HEK293 (cell line): ENCODE results near the gene SUDS3.

Experiments used
- CTCF ChIP-seq: fragments of 450-650 bp; formaldehyde crosslinking; IDR thresholded peaks from 2 replicates; pipeline ENCODE4 v1.5.1; 2016; ENCODE audit warnings: missing biosample characterization, missing genetic modification characterization
- KLF16 ChIP-seq: fragments of 450-650 bp; formaldehyde crosslinking; IDR thresholded peaks from 2 replicates; pipeline ENCODE4 v1.5.1; 2017; ENCODE audit warnings: missing biosample characterization, missing genetic modification characterization
- PBX3 ChIP-seq: sonication (generic); formaldehyde crosslinking; IDR thresholded peaks from 2 replicates; pipeline ENCODE4 v1.8.1; 2022; ENCODE audit warnings: mild to moderate bottlenecking, moderate library complexity, missing genetic modification reagents
- REST ChIP-seq: fragments of 450-650 bp; formaldehyde crosslinking; IDR thresholded peaks from 2 replicates; pipeline ENCODE4 v1.5.1; 2016; ENCODE audit warnings: missing biosample characterization, missing genetic modification characterization
- YY1 ChIP-seq: fragments of 450-650 bp; formaldehyde crosslinking; IDR thresholded peaks from 2 replicates; pipeline ENCODE4 v1.5.1; 2018; ENCODE audit warnings: missing biosample characterization, missing genetic modification characterization
- YY2 ChIP-seq: fragments of 450-650 bp; formaldehyde crosslinking; IDR thresholded peaks from 2 replicates; pipeline ENCODE4 v1.5.1; 2016; ENCODE audit warnings: missing biosample characterization, missing genetic modification characterization
- ZNF140 ChIP-seq: fragments of 450-650 bp; formaldehyde crosslinking; IDR thresholded peaks from 2 replicates; pipeline ENCODE4 v1.5.1; 2016; ENCODE audit warnings: missing biosample characterization, missing genetic modification characterization
- ZNF488 ChIP-seq: fragments of 450-650 bp; formaldehyde crosslinking; IDR thresholded peaks from 2 replicates; pipeline ENCODE4 v1.5.1; 2016; ENCODE audit warnings: missing biosample characterization, missing genetic modification characterization
- ZNF501 ChIP-seq: fragments of 450-650 bp; formaldehyde crosslinking; IDR thresholded peaks from 2 replicates; pipeline ENCODE4 v1.5.1; 2016; ENCODE audit warnings: missing biosample characterization, missing genetic modification characterization

- no peak for TF ChIP-seq ZNF501 (tag by site-specific recombination)
- TF ChIP-seq REST = no peak
- no peak for TF ChIP-seq YY2 (tag by site-specific recombination)
- TF ChIP-seq CTCF = no peak
- TF ChIP-seq PBX3 (CRISPR knock-in tag) = no peak
- no peak for TF ChIP-seq KLF16 (tag by site-specific recombination)
- TF ChIP-seq ZNF488 (tag by site-specific recombination) = no peak
- no peak for TF ChIP-seq YY1 (tag by site-specific recombination)
- TF ChIP-seq ZNF140 = no peak
These were observed 28.4 kb upstream of the SUDS3 start for GRCh38 chr12:118347916-118348315.
